B cell (primary cell): ENCODE measurements around the gene EEFSEC. TPM values are rescaled to one million over a fixed set of nuclear protein-coding genes. Genes with fewer than 3 reads are reported as not detected.

Experiments used
- ATAC-seq: fragments of 200-7000 bp; cut with Tn5 transposase; one replicate; pipeline ENCODE4 v1.10.0; 2021; ENCODE audit warnings: low read depth, mild to moderate bottlenecking, moderate number of reproducible peaks, moderate library complexity
- CTCF ChIA-PET: fragments of 350-600 bp; sonication (Branson Sonifier 250); formaldehyde crosslinking; loops from one replicate; lab custom pipeline; 2021; ENCODE audit warnings: antibody characterized with exemption, inconsistent platforms; lab: Charles Lee
- POLR2A ChIA-PET: fragments of 350-600 bp; sonication (Branson Sonifier 250); formaldehyde crosslinking; loops from one replicate; lab custom pipeline; 2021; ENCODE audit warnings: antibody characterized with exemption; lab: Charles Lee
- DNase-seq: peaks from one replicate; pipeline ENCODE4 v3.0.0; 2013
- H2AFZ ChIP-seq: 2 replicates; pipeline ENCODE4 v1.6.1; 2012; ENCODE audit warnings: mild to moderate bottlenecking, low read depth, low read length; ENCODE audit not compliant: insufficient read depth, poor library complexity, severe bottlenecking
- H3K27ac ChIP-seq, 2 donors: 1 replicate in 1 of 2; 2 replicates in 1 of 2; pipeline ENCODE4 v1.5.1; 2012 to 2013; ENCODE audit warnings: low read length in 2 of 2, mild to moderate bottlenecking in 2 of 2, moderate library complexity in 1 of 2
- H3K27me3 ChIP-seq, 4 experiments: fragments of 200-600 bp in 1 of 4; sonication (generic) in 1 of 4; replicated peaks in 1 of 4; 1 replicate in 2 of 4; 2 replicates in 2 of 4; pipeline versions ENCODE4 v1.6.1 to v1.7.0; 2013 to 2016; ENCODE audit warnings: low read length in 3 of 4, mild to moderate bottlenecking in 2 of 4, mixed read lengths in 1 of 4, moderate library complexity in 1 of 4; ENCODE audit not compliant: insufficient read depth in 4 of 4, control insufficient read depth in 3 of 4; ENCODE audit errors: control extremely low read depth in 1 of 4
- H3K36me3 ChIP-seq, 2 experiments: replicated peaks in 1 of 2; 1 replicate in 1 of 2; 2 replicates in 1 of 2; pipeline versions ENCODE4 v1.6.1 to v1.7.1; 2013; ENCODE audit warnings: low read length in 1 of 2; ENCODE audit not compliant: insufficient read depth in 2 of 2, control insufficient read depth in 1 of 2; ENCODE audit errors: control extremely low read depth in 1 of 2, extremely low read depth in 1 of 2
- H3K4me1 ChIP-seq, 2 donors: fragments of 200-600 bp in 1 of 2; sonication (generic) in 1 of 2; 1 replicate in 1 of 2; 2 replicates in 1 of 2; pipeline versions ENCODE4 v1.5.1 to v1.6.1; 2013 to 2017; ENCODE audit warnings: low read length in 2 of 2; ENCODE audit not compliant: control insufficient read depth in 2 of 2, insufficient read depth in 2 of 2
- H3K4me2 ChIP-seq: replicated peaks from 2 replicates; pipeline ENCODE3; 2012; ENCODE audit warnings: mild to moderate bottlenecking, low read depth, low read length; ENCODE audit not compliant: poor library complexity, severe bottlenecking
- H3K4me3 ChIP-seq, 5 experiments: fragments of 200-600 bp in 1 of 5; sonication (generic) in 1 of 5; 1 replicate in 3 of 5; 2 replicates in 2 of 5; pipeline versions ENCODE4 v1.5.1 to v1.7.0; 2011 to 2016; ENCODE audit warnings: low read length in 4 of 5, mild to moderate bottlenecking in 4 of 5, low read depth in 2 of 5, control low read depth in 1 of 5, moderate library complexity in 1 of 5; ENCODE audit not compliant: insufficient read depth in 1 of 5; ENCODE audit errors: control extremely low read depth in 1 of 5, extremely low read depth in 1 of 5
- H3K79me2 ChIP-seq: fragments of 200-600 bp; sonication (generic); one replicate; pipeline ENCODE4 v1.6.0; 2016; ENCODE audit warnings: low read length; ENCODE audit not compliant: control insufficient read depth, insufficient read depth
- H3K9ac ChIP-seq: fragments of 200-600 bp; sonication (generic); 2 replicates; pipeline ENCODE4 v1.6.1; 2017; ENCODE audit warnings: mild to moderate bottlenecking, low read length, moderate library complexity
- H3K9me3 ChIP-seq, 3 donors: one replicate each; pipeline versions ENCODE4 v1.6.1 to v1.7.1; 2013; ENCODE audit warnings: low read length in 2 of 3; ENCODE audit not compliant: control insufficient read depth in 2 of 3, insufficient read depth in 1 of 3; ENCODE audit errors: control extremely low read depth in 1 of 3
- H4K20me1 ChIP-seq: 2 replicates; pipeline ENCODE4 v1.6.0; 2012; ENCODE audit warnings: mild to moderate bottlenecking, low read length; ENCODE audit not compliant: insufficient read depth, control insufficient read depth, poor library complexity, severe bottlenecking
- H3K27ac Mint-ChIP-seq: one replicate; pipeline ENCODE4 v1.8.0; 2021; ENCODE audit warnings: mixed read lengths
- H3K27me3 Mint-ChIP-seq: one replicate; pipeline ENCODE4 v1.8.0; 2021; ENCODE audit warnings: mixed read lengths
- H3K4me1 Mint-ChIP-seq: one replicate; pipeline ENCODE4 v1.8.0; 2021; ENCODE audit warnings: mixed read lengths
- H3K4me3 Mint-ChIP-seq: one replicate; pipeline ENCODE4 v1.8.0; 2021; ENCODE audit warnings: mixed read lengths
- H3K9me3 Mint-ChIP-seq: one replicate; pipeline ENCODE4 v1.8.0; 2022; ENCODE audit warnings: mixed read lengths; ENCODE audit not compliant: insufficient read depth
- CTCF ChIP-seq: fragments of 200-600 bp; IDR thresholded peaks from one replicate; pipeline ENCODE4 v1.8.0; 2022; ENCODE audit warnings: antibody characterized with exemption, mild to moderate bottlenecking
- EZH2 ChIP-seq: IDR thresholded peaks from 2 replicates; pipeline ENCODE4 v1.6.1; 2012; ENCODE audit warnings: borderline replicate concordance, low read depth, mild to moderate bottlenecking, moderate library complexity, low read length; ENCODE audit not compliant: insufficient read depth, poor library complexity, severe bottlenecking
- WGBS: methylation state at CpG from one replicate; pipeline ENCODE4 v1.1.5; 2013; ENCODE audit warnings: missing lambda C conversion rate; ENCODE audit not compliant: insufficient coverage; 5-methylcytosine and 5-hydroxymethylcytosine counted together
- intact Hi-C: fragments of 100-400 bp; cut with micrococcal nuclease; formaldehyde crosslinking; loops from one replicate; pipeline ENCODE4 v1.10.0; 2022
- polyA plus RNA-seq: library from polyadenylated mRNA; depleted of rRNA; stranded (reverse); fragments of >200 nt; gene quantifications from 2 replicates; pipeline ENCODE4 v1.2.3, GENCODE V29; 2012
- total RNA-seq, 2 donors: library from RNA; stranded (reverse); fragments of 120-200 nt in 1 of 2; gene quantifications; 1 replicate in 1 of 2; 2 replicates in 1 of 2; pipeline versions ENCODE4 v1.2.3 to v1.2.4, GENCODE V29; 2013 to 2022

The EEFSEC gene
- total and polyA plus RNA-seq, 2 donors (not counting 1 experiment from before 2014, with no cell fraction given), result 17.9 to 18.4 TPM

- no peaks in the 10 kb centered on the region for H3K27me3 Mint-ChIP-seq
- H3K27ac Mint-ChIP-seq, result no peak overlapping the region
- Histone ChIP-seq H3K9ac (no peak overlapping the region), H3K27me3 (no peaks in the 10 kb centered on the region), H3K27ac (no peak overlapping the region), H2AFZ (no peak overlapping the region), H3K79me2 (no peaks in the 10 kb centered on the region), H3K36me3 (peaks cover 0 to 6% of the 10 kb centered on the region in 2 experiments), H3K4me2 (no peak overlapping the region), H3K4me3 (no peak overlapping the region), H3K4me1 (no peaks in the 10 kb centered on the region), H4K20me1 (no peaks in the 10 kb centered on the region), H3K9me3 (no peaks in the 10 kb centered on the region)
- ChIA-PET POLR2A (no interaction called here), CTCF (interaction anchor here (0.7 to 1.8 kb wide), 2 partner anchors 228 to 250 kb away, joined by 3 to 8 read pairs; no protein-coding TSS in a partner anchor)
- no peak for TF ChIP-seq CTCF
- TF ChIP-seq EZH2, result no peak
- no peak for ATAC-seq
- no peaks in the 10 kb centered on the region for H3K4me1 Mint-ChIP-seq
- no peak overlapping the region for H3K4me3 Mint-ChIP-seq
- H3K9me3 Mint-ChIP-seq, result no peaks in the 10 kb centered on the region
- 97% methylated on average over 13 of the region's 17 CpGs for WGBS
- DNase-seq, result no peak
- intact Hi-C loops, result no loop called here
These were observed 170.2 kb downstream of the EEFSEC start for GRCh38 chr3:128323206-128324081.

- Histone ChIP-seq H4K20me1 (no peaks in the 10 kb centered on the region), H3K4me3 (no peak overlapping the region), H3K9ac (no peak overlapping the region), H3K4me1 (no peaks in the 10 kb centered on the region), H3K9me3 (no peaks in the 10 kb centered on the region), H3K27ac (no peak overlapping the region), H2AFZ (no peak overlapping the region), H3K4me2 (no peak overlapping the region), H3K27me3 (no peaks in the 10 kb centered on the region), H3K79me2 (no peaks in the 10 kb centered on the region), H3K36me3 (no peaks in the 10 kb centered on the region)
- TF ChIP-seq CTCF (no peak), EZH2 (no peak)
- Mint-ChIP-seq H3K9me3 (no peaks in the 10 kb centered on the region), H3K4me1 (no peaks in the 10 kb centered on the region), H3K27ac (no peak overlapping the region), H3K27me3 (no peaks in the 10 kb centered on the region), H3K4me3 (no peak overlapping the region)
- POLR2A ChIA-PET, result no interaction called here
- CTCF ChIA-PET, result no interaction called here
- ATAC-seq, result no peak
- intact Hi-C loops, result no loop called here
- 97% methylated on average over 7 of the region's 8 CpGs for WGBS
- no peak for DNase-seq
These were observed 171.8 kb downstream of the EEFSEC start for GRCh38 chr3:128324911-128325592.
